NB4 (cell line): ENCODE measurements around the gene SEC61A1.

ENCODE experiments used
- DNase-seq: peaks from one replicate; pipeline ENCODE4 v3.0.0; 2010; ENCODE audit warnings: low read depth
- H3K4me3 ChIP-seq: one replicate; pipeline ENCODE4 v1.5.1; 2011; ENCODE audit warnings: mild to moderate bottlenecking, low read depth, low read length, moderate library complexity
- CTCF ChIP-seq: IDR thresholded peaks from one replicate; pipeline ENCODE4 v1.5.1; 2012; ENCODE audit warnings: low read depth, low read length
- MAX ChIP-seq: IDR thresholded peaks from 2 replicates; pipeline ENCODE4 v1.6.1; 2011; ENCODE audit warnings: low read depth, low read length
- MYC ChIP-seq: IDR thresholded peaks from 2 replicates; pipeline ENCODE4 v1.6.1; 2011; ENCODE audit warnings: low read depth, low read length
- POLR2A ChIP-seq: IDR thresholded peaks from 2 replicates; pipeline ENCODE4 v1.6.1; 2011; ENCODE audit warnings: mild to moderate bottlenecking; ENCODE audit not compliant: insufficient read length; ENCODE audit errors: extremely low read depth

Gene SEC61A1

GRCh38 chr3:128081226-128081625 lies 29.0 kb downstream of the SEC61A1 start:
- no peak overlapping the region for H3K4me3 ChIP-seq
- TF ChIP-seq POLR2A: no peak
- TF ChIP-seq MYC: no peak
- no peak for TF ChIP-seq MAX
- no peak for TF ChIP-seq CTCF
- DNase-seq: no peak

- DNase-seq: no peak
- no peak overlapping the region for H3K4me3 ChIP-seq
- TF ChIP-seq MAX (no peak), MYC (no peak), POLR2A (no peak), CTCF (no peak)
These were observed 29.6 kb downstream of the SEC61A1 start for GRCh38 chr3:128081846-128082245.

- TF ChIP-seq MYC: no peak
- TF ChIP-seq MAX: no peak
- TF ChIP-seq POLR2A: no peak
- TF ChIP-seq CTCF: no peak
- H3K4me3 ChIP-seq: no peak overlapping the region
- no peak for DNase-seq
These were observed 30.3 kb downstream of the SEC61A1 start for GRCh38 chr3:128082546-128082945.

GRCh38 chr3:128083396-128083795 lies 31.2 kb downstream of the SEC61A1 start:
- no peak overlapping the region for H3K4me3 ChIP-seq
- DNase-seq: no peak
- TF ChIP-seq MYC (no peak), POLR2A (no peak), CTCF (no peak), MAX (no peak)

- DNase-seq: no peak
- no peak for TF ChIP-seq MAX
- TF ChIP-seq MYC: no peak
- no peak for TF ChIP-seq CTCF
- no peak for TF ChIP-seq POLR2A
- no peak overlapping the region for H3K4me3 ChIP-seq
These were observed 31.9 kb downstream of the SEC61A1 start for GRCh38 chr3:128083980-128084674.

- TF ChIP-seq POLR2A (no peak), MAX (no peak), MYC (no peak), CTCF (no peak)
- DNase-seq: no peak
- H3K4me3 ChIP-seq: no peak overlapping the region
These were observed 32.4 kb downstream of the SEC61A1 start for GRCh38 chr3:128084675-128085021.
